Neural progenitor cell (in vitro differentiated cells): ENCODE measurements around the gene NF1.

ENCODE experiments used
- EZH2 ChIP-seq: fragments of 200-600 bp; sonication (generic); IDR thresholded peaks from 2 replicates; pipeline ENCODE4 v1.6.1; 2017; ENCODE audit warnings: antibody characterized with exemption, mild to moderate bottlenecking, moderate library complexity
- EZH2phosphoT487 ChIP-seq: fragments of 200-600 bp; sonication (generic); IDR thresholded peaks from 2 replicates; pipeline ENCODE4 v1.6.1; 2017; ENCODE audit warnings: antibody characterized with exemption
- TF ChIP-seq, protein P1 (sequence below): fragments of 200-600 bp; sonication (generic); IDR thresholded peaks from 2 replicates; pipeline ENCODE4 v1.5.1; 2017; ENCODE audit warnings: antibody characterized with exemption, mild to moderate bottlenecking

- TF ChIP-seq, protein P1, sequence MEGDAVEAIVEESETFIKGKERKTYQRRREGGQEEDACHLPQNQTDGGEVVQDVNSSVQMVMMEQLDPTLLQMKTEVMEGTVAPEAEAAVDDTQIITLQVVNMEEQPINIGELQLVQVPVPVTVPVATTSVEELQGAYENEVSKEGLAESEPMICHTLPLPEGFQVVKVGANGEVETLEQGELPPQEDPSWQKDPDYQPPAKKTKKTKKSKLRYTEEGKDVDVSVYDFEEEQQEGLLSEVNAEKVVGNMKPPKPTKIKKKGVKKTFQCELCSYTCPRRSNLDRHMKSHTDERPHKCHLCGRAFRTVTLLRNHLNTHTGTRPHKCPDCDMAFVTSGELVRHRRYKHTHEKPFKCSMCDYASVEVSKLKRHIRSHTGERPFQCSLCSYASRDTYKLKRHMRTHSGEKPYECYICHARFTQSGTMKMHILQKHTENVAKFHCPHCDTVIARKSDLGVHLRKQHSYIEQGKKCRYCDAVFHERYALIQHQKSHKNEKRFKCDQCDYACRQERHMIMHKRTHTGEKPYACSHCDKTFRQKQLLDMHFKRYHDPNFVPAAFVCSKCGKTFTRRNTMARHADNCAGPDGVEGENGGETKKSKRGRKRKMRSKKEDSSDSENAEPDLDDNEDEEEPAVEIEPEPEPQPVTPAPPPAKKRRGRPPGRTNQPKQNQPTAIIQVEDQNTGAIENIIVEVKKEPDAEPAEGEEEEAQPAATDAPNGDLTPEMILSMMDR = no peak
- TF ChIP-seq EZH2phosphoT487 (no peak), EZH2 (no peak)
Observed at GRCh38 chr17:31323551-31323950, 228.8 kb downstream of the NF1 start.
